ENCODE results near the gene CANX.

The CANX gene

GRCh38 chr5:179766726-179767455 is 68.1 kb downstream of the CANX start:
- Histone ChIP-seq H3K9ac (ENCODE audit: low read length) (no peak overlapping the region), H2AFZ (ENCODE audit: low read length) (no peak overlapping the region), H3K9me2 (replicated peaks; ENCODE audit: insufficient read depth, low read length) (no peaks in the 10 kb centered on the region), H4K20me1 (ENCODE audit: insufficient read depth, low read length) (peaks cover 13% of the 10 kb centered on the region), H3K4me2 (ENCODE audit: low read depth, low read length) (no peak overlapping the region), H3K79me2 (ENCODE audit: low read length) (peaks cover 58% of the 10 kb centered on the region), H3F3A (ENCODE audit: insufficient read depth, low read length) (peaks cover 12% of the 10 kb centered on the region), H3K27ac (ENCODE audit: low read length) (no peak overlapping the region), H3K4me3 (ENCODE audit: low read length) (no peak overlapping the region), H3K36me3 (replicated peaks; ENCODE audit: insufficient read depth, low read length) (peaks cover 6% of the 10 kb centered on the region; the same call in 1 of the 2 replicates), H3K9me3 (replicated peaks; ENCODE audit: insufficient read depth, low read length) (no peaks in the 10 kb centered on the region), H3K4me1 (ENCODE audit: low read length) (0 out of 2 replicates have a peak, but pooled peaks cover 7% of the 10 kb centered on the region), H3K27me3 (replicated peaks; ENCODE audit: insufficient read depth, low read length) (no peaks in the 10 kb centered on the region)
- DNase-seq: no peak
- TF ChIP-seq CTCF (IDR thresholded peaks at IDR 0.05; ENCODE audit: low read length) (no peak), EZH2 (optimal IDR thresholded peaks at IDR 0.05; ENCODE audit: low read depth, low read length) (no peak), EZH2phosphoT487 (IDR thresholded peaks at IDR 0.05; ENCODE audit: low read length) (no peak)

GRCh38 chr5:179767496-179768100 is 68.8 kb downstream of the CANX start:
- Histone ChIP-seq H2AFZ (ENCODE audit: low read length) (no peak overlapping the region), H3K9ac (ENCODE audit: low read length) (no peak overlapping the region), H3K9me3 (replicated peaks; ENCODE audit: insufficient read depth, low read length) (no peaks in the 10 kb centered on the region), H3F3A (ENCODE audit: insufficient read depth, low read length) (peaks cover 5% of the 10 kb centered on the region), H3K36me3 (replicated peaks; ENCODE audit: insufficient read depth, low read length) (peaks cover 6% of the 10 kb centered on the region; the same call in 1 of the 2 replicates), H3K4me1 (ENCODE audit: low read length) (no peaks in the 10 kb centered on the region), H3K79me2 (ENCODE audit: low read length) (peaks cover 51% of the 10 kb centered on the region), H3K9me2 (replicated peaks; ENCODE audit: insufficient read depth, low read length) (no peaks in the 10 kb centered on the region), H3K27ac (ENCODE audit: low read length) (no peak overlapping the region), H3K27me3 (replicated peaks; ENCODE audit: insufficient read depth, low read length) (no peaks in the 10 kb centered on the region), H3K4me3 (ENCODE audit: low read length) (no peak overlapping the region), H3K4me2 (ENCODE audit: low read depth, low read length) (no peak overlapping the region), H4K20me1 (ENCODE audit: insufficient read depth, low read length) (peaks cover 6% of the 10 kb centered on the region)
- no peak for DNase-seq
- TF ChIP-seq CTCF (IDR thresholded peaks at IDR 0.05; ENCODE audit: low read length): no peak
- no peak for TF ChIP-seq EZH2 (optimal IDR thresholded peaks at IDR 0.05; ENCODE audit: low read depth, low read length)
- TF ChIP-seq EZH2phosphoT487 (IDR thresholded peaks at IDR 0.05; ENCODE audit: low read length): no peak

GRCh38 chr5:179768326-179769085 is 69.7 kb downstream of the CANX start:
- Histone ChIP-seq H3K27me3 (replicated peaks; ENCODE audit: insufficient read depth, low read length) (no peaks in the 10 kb centered on the region), H3K4me2 (ENCODE audit: low read depth, low read length) (no peak overlapping the region), H3K27ac (ENCODE audit: low read length) (no peak overlapping the region), H3K4me3 (ENCODE audit: low read length) (no peak overlapping the region), H3K79me2 (ENCODE audit: low read length) (peaks cover 41% of the 10 kb centered on the region), H3K36me3 (replicated peaks; ENCODE audit: insufficient read depth, low read length) (peaks cover 6% of the 10 kb centered on the region; the same call in 1 of the 2 replicates), H3K9me3 (replicated peaks; ENCODE audit: insufficient read depth, low read length) (no peaks in the 10 kb centered on the region), H3F3A (ENCODE audit: insufficient read depth, low read length) (no peaks in the 10 kb centered on the region), H3K9ac (ENCODE audit: low read length) (no peak overlapping the region), H3K9me2 (replicated peaks; ENCODE audit: insufficient read depth, low read length) (no peaks in the 10 kb centered on the region), H2AFZ (ENCODE audit: low read length) (no peak overlapping the region), H3K4me1 (ENCODE audit: low read length) (no peaks in the 10 kb centered on the region), H4K20me1 (ENCODE audit: insufficient read depth, low read length) (0 out of 2 replicates have a peak, but pooled peaks cover 2% of the 10 kb centered on the region)
- DNase-seq: no peak
- TF ChIP-seq EZH2 (optimal IDR thresholded peaks at IDR 0.05; ENCODE audit: low read depth, low read length) (no peak), CTCF (IDR thresholded peaks at IDR 0.05; ENCODE audit: low read length) (no peak), EZH2phosphoT487 (IDR thresholded peaks at IDR 0.05; ENCODE audit: low read length) (no peak)
